Endothelial cell of umbilical vein (primary cell): ENCODE measurements around the gene CPNE6. TPM values are rescaled to one million over a fixed set of nuclear protein-coding genes. Genes with fewer than 3 reads are reported as not detected.

Source experiments
- BruUV-seq: library from RNA; stranded (reverse); fragments of 400-500 nt; replicated peaks from 2 replicates; lab custom pipeline; 2021; lab: Mats Ljungman, UMichigan
- CTCF ChIA-PET: fragments of 300-600, 350-600 bp; sonication (Branson Sonifier 250); formaldehyde crosslinking; loops from one replicate; lab custom pipeline; 2021; ENCODE audit warnings: antibody characterized with exemption, inconsistent platforms; lab: Charles Lee
- POLR2A ChIA-PET: fragments of 300-600, 350-600 bp; sonication (Branson Sonifier 250); formaldehyde crosslinking; loops from one replicate; lab custom pipeline; 2021; ENCODE audit warnings: antibody characterized with exemption, inconsistent platforms; lab: Charles Lee
- DNase-seq: peaks from one replicate; pipeline ENCODE4 v3.0.0-alpha.2; 2011; ENCODE audit warnings: low read depth, low spot score
- FAIRE-seq: peaks from 2 replicates; lab custom pipeline; 2011; peaks lifted over from hg19 to GRCh38; lab: Jason Lieb, UNC
- H2AFZ ChIP-seq: 2 replicates; pipeline ENCODE4 v1.6.0; 2012; ENCODE audit warnings: low read depth, low read length, control low read depth, inconsistent platforms
- H3K27ac ChIP-seq: 2 replicates; pipeline ENCODE4 v1.5.1; 2011; ENCODE audit warnings: low read depth, mild to moderate bottlenecking, control low read depth, low read length, moderate library complexity; ENCODE audit not compliant: insufficient read depth
- H3K27me3 ChIP-seq, 2 experiments: 2 replicates each; pipeline versions ENCODE4 v1.6.0 to v1.6.1; 2011; ENCODE audit warnings: low read length in 2 of 2, mixed read lengths in 1 of 2; ENCODE audit not compliant: control insufficient read depth in 2 of 2, insufficient read depth in 2 of 2
- H3K36me3 ChIP-seq, 2 experiments: 2 replicates in 1 of 2; 3 replicates in 1 of 2; pipeline ENCODE4 v1.5.1; 2011; ENCODE audit warnings: low read length in 2 of 2, mild to moderate bottlenecking in 1 of 2, moderate library complexity in 1 of 2; ENCODE audit not compliant: control insufficient read depth in 2 of 2, insufficient read depth in 2 of 2; ENCODE audit errors: extremely low read depth in 1 of 2
- H3K4me1 ChIP-seq: 3 replicates; pipeline ENCODE4 v1.5.1; 2011; ENCODE audit warnings: mild to moderate bottlenecking, low read length; ENCODE audit not compliant: control insufficient read depth, insufficient read depth; ENCODE audit errors: extremely low read depth
- H3K4me2 ChIP-seq: 2 replicates; pipeline ENCODE4 v1.6.1; 2011; ENCODE audit warnings: low read length, control low read depth, mixed read lengths; ENCODE audit not compliant: insufficient read depth
- H3K4me3 ChIP-seq, 3 experiments: fragments of 200-600 bp in 1 of 3; sonication (generic), shearing (Covaris generic) in 1 of 3; replicated peaks in 1 of 3; 2 replicates each; pipeline ENCODE4 v1.5.1; 2011 to 2016; ENCODE audit warnings: control low read depth in 3 of 3, low read length in 3 of 3, mild to moderate bottlenecking in 2 of 3, inconsistent platforms in 1 of 3, low read depth in 1 of 3, moderate library complexity in 1 of 3; ENCODE audit not compliant: insufficient read depth in 1 of 3
- H3K79me2 ChIP-seq: 2 replicates; pipeline ENCODE4 v1.6.0; 2012; ENCODE audit warnings: low read length, inconsistent platforms; ENCODE audit not compliant: control insufficient read depth, insufficient read depth
- H3K9ac ChIP-seq: replicated peaks from 2 replicates; pipeline ENCODE3; 2011; ENCODE audit warnings: low read length, control low read depth; ENCODE audit not compliant: insufficient read depth; ENCODE audit errors: extremely low read depth
- H3K9me1 ChIP-seq: replicated peaks from 3 replicates; pipeline ENCODE4 v1.6.0; 2011; ENCODE audit warnings: mild to moderate bottlenecking, low read length; ENCODE audit not compliant: control insufficient read depth, insufficient read depth; ENCODE audit errors: extremely low read depth
- H3K9me3 ChIP-seq: replicated peaks from 2 replicates; pipeline ENCODE4 v1.5.1; 2012; ENCODE audit warnings: low read length, inconsistent platforms; ENCODE audit not compliant: control insufficient read depth, insufficient read depth
- H4K20me1 ChIP-seq: replicated peaks from 2 replicates; pipeline ENCODE3; 2011; ENCODE audit warnings: mild to moderate bottlenecking, low read length; ENCODE audit not compliant: control insufficient read depth, insufficient read depth; ENCODE audit errors: extremely low read depth
- CTCF ChIP-seq, 2 donors: IDR thresholded peaks; 1 replicate in 1 of 2; 2 replicates in 1 of 2; pipeline ENCODE4 v1.5.1; 2011; ENCODE audit warnings: low read length in 2 of 2, mild to moderate bottlenecking in 2 of 2, moderate library complexity in 2 of 2, control low read depth in 1 of 2, inconsistent platforms in 1 of 2, low read depth in 1 of 2; ENCODE audit not compliant: insufficient read depth in 1 of 2; ENCODE audit errors: extremely low read depth in 1 of 2
- EZH2 ChIP-seq: IDR thresholded peaks from 2 replicates; pipeline ENCODE4 v1.6.1; 2012; ENCODE audit warnings: borderline replicate concordance, low read depth, mild to moderate bottlenecking, moderate library complexity, low read length, inconsistent platforms; ENCODE audit not compliant: severe bottlenecking
- FOS ChIP-seq: IDR thresholded peaks from 2 replicates; pipeline ENCODE4 v1.6.1; 2011; ENCODE audit warnings: mild to moderate bottlenecking, low read length, moderate library complexity, borderline replicate concordance; ENCODE audit not compliant: insufficient read depth
- GATA2 ChIP-seq: IDR thresholded peaks from 2 replicates; pipeline ENCODE4 v1.7.0; 2011; ENCODE audit warnings: low read depth, mild to moderate bottlenecking, moderate library complexity, mixed read lengths, low read length; ENCODE audit not compliant: insufficient read length, insufficient read depth
- JUN ChIP-seq: IDR thresholded peaks from 2 replicates; pipeline ENCODE4 v1.6.1; 2011; ENCODE audit warnings: borderline replicate concordance, low read depth; ENCODE audit not compliant: insufficient read length, insufficient read depth
- MAX ChIP-seq: IDR thresholded peaks from 2 replicates; pipeline ENCODE4 v1.6.1; 2011; ENCODE audit not compliant: insufficient read depth, insufficient read length
- MYC ChIP-seq: IDR thresholded peaks from one replicate; pipeline ENCODE4 v1.6.1; 2011; ENCODE audit warnings: mild to moderate bottlenecking, low read depth, low read length
- POLR2A ChIP-seq: IDR thresholded peaks from 2 replicates; pipeline ENCODE4 v1.6.1; 2012; ENCODE audit warnings: low read depth, mild to moderate bottlenecking, control low read depth, low read length
- POLR2AphosphoS5 ChIP-seq: IDR thresholded peaks from 2 replicates; pipeline ENCODE4 v1.6.1; 2012; ENCODE audit warnings: low read depth, mild to moderate bottlenecking, control low read depth, low read length, moderate library complexity; ENCODE audit not compliant: insufficient read depth
- dilution Hi-C: fragments of 300-500 bp; cut with MboI; formaldehyde crosslinking; loops from one replicate; pipeline ENCODE4 v1.15.0; 2019; ENCODE audit warnings: low sequenced_read_pairs; ENCODE audit not compliant: extremely low pct_ligation_motif_present
- intact Hi-C: fragments of 100-400 bp; cut with micrococcal nuclease; formaldehyde crosslinking; loops from one replicate; pipeline ENCODE4 v1.10.0; 2022
- polyA plus RNA-seq, 4 experiments: library from polyadenylated mRNA; depleted of rRNA in 3 of 4; stranded (reverse) in 3 of 4; unstranded in 1 of 4; fragments of >200 nt; gene quantifications; 2 replicates each; pipeline versions ENCODE4 v1.2.1 to v1.2.3, GENCODE V29; 2011 to 2012; ENCODE audit warnings: missing spikeins in 1 of 4
- total RNA-seq: library from RNA; stranded (reverse); gene quantifications from 2 replicates; pipeline ENCODE4 v1.2.3, GENCODE V29; 2021

The CPNE6 gene
- total and polyA plus RNA-seq, 2 donors (not counting 3 experiments of a cell fraction or from before 2014, with no cell fraction given) = not detected

GRCh38 chr14:24064091-24064795, 7.1 kb upstream of the CPNE6 start:
- no peaks in the 10 kb centered on the region for H3K4me1 ChIP-seq
- no peak overlapping the region for H2AFZ ChIP-seq
- ChIA-PET CTCF (interaction anchor here (2.2 to 5.2 kb wide), 2 partner anchors 26 to 45 kb away, joined by 5 to 26 read pairs; no protein-coding TSS in a partner anchor), POLR2A (no interaction called here)
- H3K9me1 ChIP-seq = no peaks in the 10 kb centered on the region
- FAIRE-seq = no peak
- no peak overlapping the region for H3K4me3 ChIP-seq
- no TSS peak for BruUV-seq
- no peaks in the 10 kb centered on the region for H3K79me2 ChIP-seq
- no peak overlapping the region for H3K9ac ChIP-seq
- TF ChIP-seq POLR2AphosphoS5 (no peak), JUN (no peak), EZH2 (no peak), POLR2A (no peak), FOS (no peak), CTCF (IDR thresholded peaks at IDR 0.05; ENCODE audit: extremely low read depth in 1 of 2, insufficient read depth in 1 of 2, low read depth in 1 of 2, low read length in 2 of 2) (no peak), MAX (no peak), GATA2 (no peak), MYC (no peak)
- no peaks in the 10 kb centered on the region for H4K20me1 ChIP-seq
- no peak overlapping the region for H3K4me2 ChIP-seq
- no peaks in the 10 kb centered on the region for H3K9me3 ChIP-seq
- DNase-seq = no peak
- intact Hi-C loops = no loop called here
- peaks cover 0 to 1% of the 10 kb centered on the region in 2 experiments for H3K27me3 ChIP-seq
- H3K36me3 ChIP-seq = no peaks in the 10 kb centered on the region
- dilution Hi-C loops = no loop called here
- no peak overlapping the region for H3K27ac ChIP-seq
